MM.1S (cell line): ENCODE data around the gene ENTREP3.

Source experiments
- CTCF ChIP-seq: fragments of 300-600 bp; sonication (generic); IDR thresholded peaks from 2 replicates; pipeline ENCODE4 v1.5.1; 2016; ENCODE audit warnings: antibody characterized with exemption, low read length, mixed read lengths
- EZH2 ChIP-seq: fragments of 300-600 bp; sonication (generic); optimal IDR thresholded peaks from 2 replicates; pipeline ENCODE3; 2017; ENCODE audit warnings: low read depth, mild to moderate bottlenecking, antibody characterized with exemption, low read length, mixed read lengths
- EZH2phosphoT487 ChIP-seq: fragments of 300-600 bp; sonication (generic); IDR thresholded peaks from 2 replicates; pipeline ENCODE4 v1.6.1; 2018; ENCODE audit warnings: antibody characterized with exemption, low read length

GRCh38 chr1:155286544-155286943 lies 31.3 kb upstream of the ENTREP3 start:
- TF ChIP-seq CTCF (no peak), EZH2 (no peak), EZH2phosphoT487 (no peak)
